Measurements from ENCODE around the gene JUP.
"Not testable (repeated sequence)": the region's sequence is repeated elsewhere in the genome, so short reads cannot be mapped to it uniquely, and the experiment has no call there.

Gene JUP

DNA sequence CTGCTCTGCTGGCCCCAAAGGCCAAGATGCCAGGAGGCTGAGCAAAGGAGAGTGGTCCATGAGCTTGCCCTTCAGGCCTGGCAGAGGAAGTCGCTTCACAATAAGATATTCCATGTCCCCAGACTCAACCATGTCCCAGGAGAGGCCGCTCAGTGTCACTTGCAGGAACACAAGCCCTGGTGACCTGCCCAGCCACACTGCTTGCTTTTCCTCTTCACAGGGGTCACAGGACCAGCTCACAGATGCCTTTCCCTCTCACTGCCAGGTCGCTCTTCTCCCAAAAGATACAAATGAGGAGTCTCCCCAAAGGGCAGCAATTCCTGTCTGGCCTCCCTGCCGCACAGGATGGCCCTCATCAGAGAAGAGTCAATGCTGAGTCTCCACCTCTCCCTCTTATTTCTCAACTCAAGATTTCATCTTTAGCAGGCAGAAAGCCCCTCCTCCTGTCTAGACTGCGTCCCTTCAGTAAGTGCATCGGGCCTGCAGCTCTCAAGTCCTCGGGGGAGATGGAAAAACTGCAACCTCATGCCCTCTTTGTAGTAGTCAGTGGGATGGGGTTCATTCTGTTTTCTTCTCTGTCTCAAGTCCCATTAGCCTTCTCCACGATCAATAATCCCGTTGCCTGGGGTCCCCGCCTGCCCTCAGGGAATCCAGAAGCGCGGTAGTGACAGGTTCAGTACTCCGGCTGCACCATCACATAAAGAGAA lies 5.0 kb downstream of the JUP start:
- no peak for DNase-seq (ENCODE audit: low read depth)

DNA sequence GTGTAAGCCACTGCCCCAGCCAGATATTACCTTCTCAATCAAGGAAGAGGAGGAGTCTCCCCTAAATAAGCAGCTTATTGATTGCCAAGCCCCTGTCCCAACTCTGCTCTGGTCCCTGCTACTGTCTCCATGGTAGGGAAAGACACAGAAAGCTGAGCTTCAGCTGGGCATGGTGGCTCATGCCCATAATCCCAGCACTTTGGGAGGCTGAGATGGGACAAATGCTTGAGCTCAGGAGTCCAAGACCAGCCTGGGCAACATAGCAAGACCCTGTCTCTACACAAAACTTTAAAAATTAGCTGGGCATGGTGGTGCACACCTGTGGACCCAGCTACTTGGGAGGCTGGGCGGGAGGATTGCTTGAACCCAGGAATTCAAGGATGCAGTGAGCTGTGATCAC lies 6.6 kb downstream of the JUP start:
- DNase-seq (ENCODE audit: low read depth) = no peak

DNA sequence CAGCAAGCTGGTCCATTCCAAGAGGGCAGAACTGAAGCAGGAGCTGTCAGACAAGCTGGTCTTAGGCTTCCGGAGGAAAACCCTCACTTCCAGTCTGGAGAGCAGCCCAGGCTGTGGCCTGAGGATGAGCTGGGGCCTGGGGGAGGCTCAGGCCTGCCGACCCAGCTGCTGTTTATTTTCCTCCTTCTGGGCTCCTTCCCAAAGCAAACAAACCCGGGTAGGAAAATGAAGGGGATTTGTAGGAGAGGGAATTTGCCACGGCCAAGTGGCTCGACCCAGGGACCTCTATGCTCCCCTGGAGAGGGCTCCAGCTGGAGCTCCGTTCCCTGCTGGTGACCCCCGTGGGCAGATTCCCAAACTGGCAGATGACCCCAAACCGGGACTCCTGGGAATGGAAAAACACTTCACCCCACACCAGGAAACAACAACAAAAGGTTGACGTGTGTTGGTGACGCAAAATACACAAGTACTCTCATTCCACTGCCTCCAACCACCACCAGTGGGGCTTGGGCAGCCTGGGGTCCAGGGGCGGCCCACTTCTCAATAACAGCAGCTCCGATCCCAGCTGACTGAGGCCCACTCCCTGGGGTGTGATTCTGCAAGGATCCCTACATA lies 8.8 kb downstream of the JUP start:
- DNase-seq (ENCODE audit: low read depth) = no peak

DNA sequence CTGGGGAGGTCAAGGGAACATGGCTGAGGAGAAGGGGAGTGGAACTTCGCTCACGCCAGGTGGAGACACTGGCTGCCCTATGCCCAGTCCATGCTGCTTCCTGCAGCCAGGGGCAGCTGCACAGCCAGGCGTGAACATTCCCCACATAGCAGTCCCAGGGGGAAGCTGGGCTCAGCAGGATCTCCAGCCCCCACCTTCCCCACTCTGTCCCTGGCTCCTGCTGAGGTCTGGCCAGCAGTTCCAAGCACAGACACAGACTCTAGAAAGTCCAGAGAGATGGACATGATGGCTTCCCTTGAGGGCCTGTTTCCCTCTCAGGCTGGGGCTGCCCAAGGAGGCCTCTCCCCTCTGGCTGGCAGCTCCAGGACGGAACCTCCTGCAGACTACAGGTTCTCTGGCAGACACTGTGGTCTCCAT lies 9.3 kb downstream of the JUP start:
- DNase-seq (ENCODE audit: low read depth) = no peak

DNA sequence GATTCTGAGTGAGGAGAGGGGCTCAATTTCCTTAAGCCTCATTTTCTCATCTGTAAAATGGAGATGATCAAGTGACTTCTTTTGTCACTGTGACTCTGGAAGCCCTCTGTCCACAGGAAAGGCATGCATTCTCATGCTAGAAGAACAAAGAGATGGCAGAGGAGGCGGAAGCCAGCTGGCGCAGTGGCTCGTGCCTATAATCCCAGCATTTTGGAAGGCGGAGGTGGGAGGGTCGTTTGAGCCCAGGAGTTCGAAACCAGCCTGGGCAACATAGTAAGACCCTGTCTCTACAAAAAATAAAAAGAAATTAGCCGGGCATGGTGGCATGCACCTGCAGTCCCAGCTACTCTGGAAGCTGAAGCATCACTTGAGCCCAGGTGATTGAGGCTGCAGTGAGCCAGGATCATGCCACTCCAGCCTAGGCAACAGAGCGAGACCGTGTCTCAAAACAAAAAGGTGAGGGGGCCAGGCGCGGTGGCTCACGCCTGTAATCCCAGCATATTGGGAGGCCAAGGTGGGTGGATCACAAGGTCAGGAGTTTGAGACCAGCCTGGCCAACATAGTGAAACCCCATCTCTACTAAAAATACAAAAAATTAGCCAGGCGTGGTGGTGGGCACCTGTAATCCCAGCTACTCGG lies 10.1 kb downstream of the JUP start:
- DNase-seq (ENCODE audit: low read depth) = not testable (repeated sequence)

DNA sequence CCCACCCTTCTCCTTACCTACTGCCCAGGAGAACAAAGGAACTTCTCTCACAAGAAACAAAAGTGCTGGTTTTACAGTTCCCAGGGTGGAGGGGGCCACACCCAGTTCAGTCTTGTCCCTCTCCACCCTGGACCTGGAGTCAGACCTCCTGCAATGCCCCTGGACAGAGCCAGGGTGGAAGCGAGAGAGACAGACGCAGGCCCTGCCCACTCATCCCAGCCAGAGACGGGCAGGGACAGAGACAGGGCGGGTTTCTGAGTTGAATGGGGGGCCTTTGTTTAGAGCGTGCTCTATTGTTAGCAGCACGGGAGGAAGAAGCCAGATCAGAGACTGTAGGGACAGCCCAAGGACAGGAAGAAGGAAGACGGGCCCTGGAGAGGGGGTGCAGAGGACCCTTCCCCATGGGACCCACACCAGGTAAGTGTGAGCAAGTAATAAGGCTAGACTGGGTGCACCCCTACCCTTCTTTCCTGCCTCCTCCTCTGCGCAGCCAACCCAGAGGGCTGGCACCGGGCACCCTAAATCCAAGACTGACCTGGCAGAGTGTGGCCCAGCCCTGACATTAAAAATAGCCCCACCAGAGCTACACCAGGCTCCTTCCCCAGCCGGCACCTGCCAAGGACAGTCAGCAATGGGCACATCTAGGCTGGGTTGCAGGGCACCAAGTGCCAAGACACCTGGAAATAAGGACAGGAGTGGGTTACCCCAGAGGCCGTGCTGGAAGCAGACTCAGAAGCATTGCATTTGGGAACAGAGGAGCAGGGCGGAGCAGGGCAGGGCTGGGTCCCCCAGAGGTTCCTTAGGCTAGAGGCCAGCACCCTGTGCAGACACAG lies 10.9 kb downstream of the JUP start:
- DNase-seq (ENCODE audit: low read depth) = no peak

DNA sequence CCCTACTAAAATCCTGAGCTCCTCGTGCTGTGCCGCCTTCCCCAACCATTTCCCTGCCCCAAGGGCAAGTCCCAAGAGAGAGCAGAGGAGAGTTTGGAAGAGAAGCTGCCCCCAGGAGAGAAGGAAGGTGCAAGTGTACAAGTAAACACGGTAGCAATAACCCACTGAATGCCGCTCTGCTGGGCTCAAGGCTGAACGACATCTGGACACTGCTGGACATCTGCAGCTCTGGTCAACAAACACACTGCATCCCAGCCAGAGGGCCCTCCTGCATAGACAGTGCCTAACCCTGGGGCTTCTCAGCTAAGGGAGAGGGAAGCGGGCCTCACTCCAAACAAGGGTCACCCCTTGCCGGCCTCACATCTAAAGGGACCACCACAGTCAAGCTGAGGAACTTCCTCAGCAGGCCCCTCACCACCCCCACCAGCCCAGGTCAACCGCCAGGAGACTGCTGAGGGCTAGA lies 12.7 kb downstream of the JUP start:
- DNase-seq (ENCODE audit: low read depth) = no peak

DNA sequence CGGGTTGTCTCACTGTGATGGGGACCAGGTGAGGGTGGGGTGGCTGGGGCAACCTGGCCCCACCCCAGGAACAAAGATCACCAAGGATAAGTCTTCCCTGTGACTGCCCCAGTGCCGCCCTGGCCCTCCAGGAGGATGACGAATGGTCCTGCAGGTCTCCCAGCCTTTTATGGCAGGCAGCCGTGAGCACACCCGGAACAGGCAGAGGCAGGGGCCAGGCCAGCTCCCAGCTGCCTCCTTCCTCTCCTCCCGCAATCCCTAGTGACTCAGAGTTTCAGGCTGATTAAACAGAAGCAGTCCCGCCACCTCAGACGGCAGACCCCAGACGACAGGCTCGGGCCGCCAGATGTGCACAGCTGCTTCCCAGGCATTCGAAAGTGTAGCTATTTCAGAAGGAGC lies 13.3 kb downstream of the JUP start:
- no peak for DNase-seq (ENCODE audit: low read depth)

DNA sequence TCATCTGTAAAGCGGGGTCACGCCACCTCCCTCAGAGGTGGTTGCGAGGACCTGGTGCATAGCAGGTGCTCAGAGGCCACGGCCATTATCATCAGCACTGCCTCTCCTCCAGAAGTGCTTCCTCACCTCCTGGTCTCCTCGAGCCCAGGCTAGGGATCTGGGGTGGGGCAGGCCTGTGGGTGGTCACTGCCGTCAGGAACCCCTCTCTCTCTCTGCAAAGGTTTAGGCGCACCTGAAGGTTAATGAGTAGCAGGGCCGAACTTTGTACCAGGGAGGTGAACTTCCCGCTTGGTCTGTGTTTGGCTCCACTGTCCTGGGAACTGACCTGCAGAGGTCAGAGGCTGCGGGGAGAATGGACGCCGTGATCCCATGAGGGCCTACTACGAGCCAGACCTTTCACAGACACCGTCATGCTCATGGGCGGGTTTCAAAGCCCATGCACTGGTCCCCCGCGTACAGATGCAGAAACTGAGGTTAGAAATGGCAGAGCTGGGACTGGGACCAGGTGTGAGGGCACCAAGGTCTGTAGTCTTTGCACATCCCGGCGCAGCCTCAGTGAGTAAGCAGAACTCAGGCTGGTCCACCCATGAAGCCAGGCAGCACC lies 13.8 kb downstream of the JUP start:
- no peak for DNase-seq (ENCODE audit: low read depth)

DNA sequence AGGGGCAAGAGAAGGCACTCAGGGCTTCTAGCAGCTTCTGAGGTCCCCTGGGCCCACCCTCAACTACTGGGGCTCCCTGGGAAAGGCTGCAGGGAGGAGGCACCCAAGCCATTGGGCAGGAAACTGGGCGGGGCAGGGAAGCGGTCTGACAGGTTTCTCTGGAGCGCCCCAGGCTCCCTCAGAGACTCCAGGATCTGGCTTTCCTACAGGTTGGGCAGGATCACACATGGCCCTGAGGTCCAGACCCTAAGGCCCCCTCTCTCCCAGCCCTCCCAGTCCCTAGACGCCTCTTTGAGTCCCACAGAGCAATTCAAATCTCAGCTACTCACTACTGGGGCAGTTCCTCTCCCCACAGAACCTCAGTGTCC lies 14.3 kb downstream of the JUP start:
- no peak for DNase-seq (ENCODE audit: low read depth)

DNA sequence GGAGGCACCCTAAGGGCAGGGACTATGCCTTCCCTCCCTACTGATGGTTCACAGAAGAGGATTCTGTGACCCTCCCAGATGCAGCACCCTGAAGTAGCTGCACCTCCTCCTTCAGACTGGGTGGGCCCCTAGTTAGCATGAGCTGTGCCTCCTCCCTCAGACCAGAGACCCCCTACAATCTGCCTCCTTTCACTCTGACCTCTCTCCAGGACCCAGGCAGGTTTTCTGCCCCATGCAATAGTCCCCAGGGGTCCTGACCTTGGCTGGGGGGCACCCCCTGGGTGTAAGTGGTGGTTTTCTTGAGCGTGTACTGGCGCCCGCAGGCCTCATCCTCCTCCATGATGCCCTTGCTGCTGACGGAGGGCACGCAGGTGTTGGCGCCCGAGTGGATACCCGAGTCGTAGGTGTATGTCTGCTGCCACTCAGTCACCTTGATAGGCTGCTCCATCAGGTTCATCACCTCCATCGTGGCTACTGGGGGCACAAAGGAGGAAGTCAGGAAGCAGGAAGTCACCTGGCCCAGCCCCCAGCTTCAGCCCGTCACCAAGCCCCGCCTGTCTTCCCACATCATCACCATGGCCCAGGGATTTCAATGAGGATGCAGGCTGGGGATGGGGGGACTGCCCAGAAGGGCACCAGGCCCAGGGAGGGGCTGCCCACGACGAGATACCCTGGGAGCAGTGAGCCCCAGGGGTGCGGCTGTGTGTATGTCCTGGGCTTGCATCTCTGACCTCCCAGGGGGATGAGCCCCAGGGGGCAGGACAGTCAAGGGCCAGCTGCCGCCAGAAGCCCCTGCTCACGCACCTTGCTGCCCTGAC lies 14.9 kb downstream of the JUP start:
- no peak for DNase-seq (ENCODE audit: low read depth)

DNA sequence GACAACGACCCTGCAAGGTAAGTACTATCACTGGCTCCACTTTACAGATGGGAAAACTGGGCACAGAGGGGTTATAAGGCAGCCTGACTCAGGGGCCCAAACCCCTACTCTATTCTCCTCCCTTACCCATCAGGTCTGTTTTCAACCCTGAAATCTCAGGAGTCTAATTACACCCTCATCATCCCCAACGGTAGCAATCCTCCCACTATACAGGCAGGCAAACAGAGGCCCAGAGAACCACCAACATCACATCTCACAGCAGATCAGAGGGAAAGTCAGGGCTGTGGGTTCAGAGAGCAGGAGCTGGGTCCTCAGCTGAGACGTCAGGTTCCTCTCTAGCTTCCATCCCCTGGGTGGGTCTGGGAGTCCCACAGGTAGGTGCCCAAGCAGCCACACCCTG lies 16.5 kb downstream of the JUP start:
- no peak for DNase-seq (ENCODE audit: low read depth)

DNA sequence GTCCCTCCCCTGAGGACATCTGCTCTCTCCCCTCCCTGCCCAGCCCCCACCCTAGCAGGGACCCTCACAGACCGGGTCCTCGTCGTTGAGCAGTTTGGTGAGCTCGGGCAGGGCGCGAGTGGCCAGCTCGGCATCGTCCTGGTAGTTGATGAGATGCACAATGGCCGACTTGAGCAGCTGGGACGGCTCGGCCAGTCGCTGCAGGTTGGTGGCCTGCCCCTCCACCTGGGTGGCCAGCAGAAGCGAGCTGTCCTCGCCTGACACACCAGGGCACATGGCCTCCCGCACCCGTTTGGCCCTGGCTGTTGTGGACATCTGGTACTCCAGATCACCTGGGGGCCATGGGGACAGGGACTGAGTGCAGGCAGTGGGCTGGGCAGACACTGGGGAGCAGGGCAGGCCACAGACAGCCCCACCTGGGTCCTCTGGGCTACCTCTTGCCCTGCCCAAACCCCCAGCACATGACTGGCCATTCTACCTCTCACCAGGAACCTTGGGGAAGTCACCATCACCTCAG lies 17.1 kb downstream of the JUP start:
- no peak for DNase-seq (ENCODE audit: low read depth)

DNA sequence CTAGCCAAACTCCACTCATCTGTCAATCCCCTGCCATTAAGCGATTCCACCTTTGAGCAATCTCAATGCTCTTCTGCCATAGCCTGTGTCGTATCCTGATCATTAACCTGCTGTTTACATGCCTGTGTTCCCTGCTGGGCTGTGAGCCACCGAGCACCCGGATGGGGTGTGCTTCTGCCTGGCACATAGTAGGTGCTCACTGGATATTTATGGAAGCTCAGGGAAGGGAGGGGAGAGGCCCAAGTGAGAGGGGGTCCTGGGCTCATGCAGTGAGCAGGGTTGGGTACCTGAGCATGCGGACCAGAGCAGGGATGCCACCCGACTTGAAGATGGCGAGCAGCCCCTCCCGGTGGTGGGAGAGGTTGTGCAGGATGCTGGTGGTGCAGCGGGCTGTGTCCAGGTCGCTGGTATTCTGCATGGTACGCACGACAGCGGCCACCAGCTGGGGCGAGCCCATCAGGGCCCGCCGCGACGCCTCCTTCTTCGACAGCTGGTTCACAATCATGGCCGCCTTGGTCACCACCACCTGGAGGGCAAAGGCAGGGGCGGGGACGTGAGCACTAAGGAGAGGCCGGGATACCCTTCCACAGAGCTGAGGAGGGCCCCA lies 17.7 kb downstream of the JUP start:
- DNase-seq (ENCODE audit: low read depth) = no peak

DNA sequence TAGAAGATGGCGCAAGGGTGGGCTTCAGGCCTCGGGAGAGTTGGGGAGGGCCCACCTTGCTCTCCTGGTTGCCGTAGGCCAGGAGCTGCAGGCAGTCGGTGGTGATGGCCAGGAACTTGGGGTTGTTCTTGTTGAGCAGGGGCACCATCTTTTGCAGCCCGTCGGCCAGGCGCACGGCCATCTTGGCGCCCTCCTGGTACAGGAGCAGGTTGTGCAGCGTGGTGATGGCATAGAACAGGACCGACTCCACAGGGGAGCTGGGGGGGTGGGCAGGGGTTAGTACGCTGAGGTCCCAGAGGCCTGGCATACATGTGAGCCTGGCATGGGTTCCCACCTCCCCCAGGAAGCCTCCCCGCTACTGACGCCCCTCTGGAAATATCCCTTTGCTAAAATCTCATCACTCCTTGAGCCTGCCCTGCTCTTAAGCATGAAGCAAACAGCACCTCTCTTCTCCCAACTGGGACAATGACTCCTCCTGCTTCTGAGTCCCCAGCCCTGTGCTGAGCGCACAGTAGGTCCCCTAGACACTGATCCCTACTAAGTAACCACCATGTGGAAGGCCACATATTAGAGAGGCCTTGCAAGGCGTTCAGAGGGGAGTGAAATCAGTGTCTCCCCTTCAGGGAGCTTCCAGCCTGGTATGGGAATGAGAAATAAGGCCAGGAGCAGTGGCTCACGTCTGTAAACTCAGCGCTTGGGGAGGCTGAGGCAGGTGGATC lies 19.0 kb downstream of the JUP start:
- no peak for DNase-seq (ENCODE audit: low read depth)

DNA sequence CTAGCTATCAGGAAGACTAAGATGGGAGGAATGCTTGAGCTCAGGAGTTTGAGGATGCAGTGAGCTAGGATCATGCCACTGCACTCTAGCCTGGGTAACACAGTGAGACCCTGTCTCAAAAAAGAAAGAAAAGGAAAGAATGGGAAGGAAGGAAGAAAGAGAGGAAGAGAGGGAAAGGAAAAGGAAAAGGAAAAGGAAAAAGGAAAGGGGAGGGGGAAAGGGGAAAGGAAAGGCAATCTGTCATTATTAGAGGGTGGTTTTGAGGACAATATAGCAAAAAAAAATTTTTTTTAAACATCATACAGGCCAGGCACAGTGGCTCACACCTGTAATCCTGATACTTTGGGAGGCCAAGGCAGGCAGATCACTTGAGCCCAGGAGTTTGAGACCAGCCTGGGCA lies 20.4 kb downstream of the JUP start:
- DNase-seq (ENCODE audit: low read depth) = no peak

DNA sequence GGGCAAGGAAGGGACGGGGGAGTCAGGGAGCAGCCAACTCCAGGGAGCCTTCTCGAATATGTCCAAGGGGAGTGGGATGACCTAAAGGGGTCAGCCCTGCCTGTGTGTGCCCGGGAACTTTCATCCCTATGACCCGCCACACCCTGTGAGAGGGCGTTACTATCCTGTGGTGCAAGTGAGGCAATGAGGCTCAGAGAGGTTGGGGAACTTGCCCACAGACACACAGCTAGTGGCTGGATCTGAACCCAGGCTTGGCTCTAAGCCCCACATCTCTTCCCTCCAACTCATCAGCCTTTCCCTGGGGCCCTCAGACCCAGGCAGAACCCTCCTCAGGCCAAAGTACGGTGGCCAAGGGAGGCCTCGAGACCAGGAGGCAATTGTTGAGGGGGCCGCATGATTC lies 23.2 kb downstream of the JUP start:
- no peak for DNase-seq (ENCODE audit: low read depth)

DNA sequence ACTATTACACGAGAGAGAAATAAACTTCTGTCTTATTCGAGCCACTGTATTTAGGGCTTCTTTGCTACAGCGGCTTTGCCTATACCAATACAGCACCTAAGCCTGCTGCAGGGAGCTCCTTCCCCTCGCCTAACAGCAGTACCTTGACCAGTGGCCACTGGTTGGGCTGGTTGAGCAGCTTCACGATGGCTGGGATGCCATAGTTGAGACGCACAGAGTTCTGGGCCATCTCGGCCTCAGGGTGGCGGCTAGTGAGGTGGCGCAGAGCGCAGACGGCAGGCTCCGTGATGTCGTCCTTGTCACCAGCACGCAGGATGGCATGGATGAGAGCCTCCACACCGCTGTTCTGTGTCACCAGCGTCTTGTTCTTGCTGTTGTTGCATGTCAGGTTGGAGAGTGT lies 23.7 kb downstream of the JUP start:
- DNase-seq (ENCODE audit: low read depth) = no peak

DNA sequence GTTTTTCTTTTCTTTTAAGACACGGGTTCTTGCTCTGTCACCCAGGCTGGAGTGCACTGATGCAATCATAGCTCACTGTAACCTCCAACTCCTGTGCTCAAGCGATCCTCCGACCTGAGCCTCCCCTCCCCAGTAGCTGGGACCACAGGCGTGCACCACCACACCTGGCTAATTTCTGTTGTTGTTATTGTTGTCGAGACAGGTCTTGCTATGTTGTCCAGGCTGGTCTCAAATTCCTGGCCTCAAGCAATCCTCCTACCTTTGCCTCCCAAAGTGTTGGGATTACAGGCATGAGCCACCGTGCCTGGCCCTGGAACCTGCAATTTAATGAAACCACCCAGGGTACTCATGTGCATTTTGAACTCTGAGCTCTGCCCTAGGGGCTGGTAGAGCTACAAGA lies 24.1 kb downstream of the JUP start:
- no peak for DNase-seq (ENCODE audit: low read depth)

DNA sequence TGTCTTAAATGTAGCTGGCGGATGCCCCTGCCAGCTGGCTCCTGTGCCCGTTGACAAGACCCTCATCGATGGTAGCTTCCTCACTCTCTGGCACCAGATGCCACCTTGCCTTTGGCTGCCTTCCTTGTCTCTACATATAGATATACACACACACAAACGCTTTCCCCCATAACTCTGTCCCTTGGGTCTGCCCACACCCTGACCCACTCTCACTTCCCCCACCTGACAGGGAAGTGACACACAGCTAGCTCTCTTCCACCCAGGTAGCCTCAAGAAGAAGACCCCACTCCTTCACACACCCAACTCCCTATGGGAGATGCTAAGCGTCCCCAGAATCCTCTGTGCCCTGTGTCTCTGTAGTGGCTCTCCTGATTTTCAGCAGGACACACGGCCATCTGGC lies 25.6 kb downstream of the JUP start:
- DNase-seq (ENCODE audit: low read depth) = no peak
